ENCODE results near the gene MPLKIP. TPM values are rescaled to one million over a fixed set of nuclear protein-coding genes. Genes with fewer than 3 reads are reported as not detected.
"Not testable (repeated sequence)": the region's sequence is repeated elsewhere in the genome, so short reads cannot be mapped to it uniquely, and the experiment has no call there.

MPLKIP gene
- total and polyA plus RNA-seq, 4 donors = 20.5 to 45.0 (median 31.7) TPM

GRCh38 chr7:40177071-40177470 is 42.6 kb upstream of the MPLKIP start (continued):
- TF ChIP-seq REST (IDR thresholded peaks at IDR 0.05) (no peak), EGR1 (IDR thresholded peaks at IDR 0.05; ENCODE audit: low read depth in 2 of 2) (no peak)

GRCh38 chr7:40175725-40176510 is 41.5 kb upstream of the MPLKIP start:
- DNase-seq (ENCODE audit: low spot score) = no peak
- Histone ChIP-seq H3K9me3 (ENCODE audit: control insufficient read depth in 4 of 4, low read length in 3 of 4) (no peaks in the 10 kb centered on the region), H3K4me1 (ENCODE audit: control insufficient read depth in 4 of 4, insufficient read depth in 4 of 4, low read length in 3 of 4) (peaks cover 0 to 5% (median 3%) of the 10 kb centered on the region in 4 donors), H3K27ac (ENCODE audit: low read depth in 1 of 2, low read length in 2 of 2) (no peak overlapping the region), H3K36me3 (ENCODE audit: control insufficient read depth in 4 of 4, insufficient read depth in 3 of 4, low read depth in 1 of 4, low read length in 3 of 4) (no peaks in the 10 kb centered on the region), H3K4me3 (ENCODE audit: low read depth in 1 of 3, low read length in 3 of 3) (no peak overlapping the region), H3K9ac (ENCODE audit: low read depth in 1 of 2, low read length in 2 of 2) (no peak overlapping the region), H3K27me3 (ENCODE audit: control insufficient read depth in 4 of 4, insufficient read depth in 4 of 4, low read length in 3 of 4) (no peaks in the 10 kb centered on the region)
- 53% methylated on average over 9 of the region's 9 CpGs for WGBS
- TF ChIP-seq JUND (IDR thresholded peaks at IDR 0.05) = peak in 1 of 2 donors; percentile 38
- no peak for TF ChIP-seq RAD21 (IDR thresholded peaks at IDR 0.05)
- TF ChIP-seq YY1 (IDR thresholded peaks at IDR 0.05) = peak; percentile 25
- TF ChIP-seq MAX (IDR thresholded peaks at IDR 0.05) = peak; percentile 21
- TF ChIP-seq RXRA (IDR thresholded peaks at IDR 0.05) = peak; percentile 51 to 79

- not testable (repeated sequence) for H3K4me1 ChIP-seq (ENCODE audit: control insufficient read depth in 4 of 4, insufficient read depth in 4 of 4, low read length in 3 of 4); H3K36me3 ChIP-seq (ENCODE audit: control insufficient read depth in 4 of 4, insufficient read depth in 3 of 4, low read depth in 1 of 4, low read length in 3 of 4); DNase-seq (ENCODE audit: low spot score); H3K4me3 ChIP-seq (ENCODE audit: low read depth in 1 of 3, low read length in 3 of 3); H3K27ac ChIP-seq (ENCODE audit: low read depth in 1 of 2, low read length in 2 of 2); H3K27me3 ChIP-seq (ENCODE audit: control insufficient read depth in 4 of 4, insufficient read depth in 4 of 4, low read length in 3 of 4); H3K9me3 ChIP-seq (ENCODE audit: control insufficient read depth in 4 of 4, low read length in 3 of 4); H3K9ac ChIP-seq (ENCODE audit: low read depth in 1 of 2, low read length in 2 of 2)
- 94% methylated on average over 6 of the region's 6 CpGs for WGBS
Measured at GRCh38 chr7:40175256-40175655, 40.8 kb upstream of the MPLKIP start.

GRCh38 chr7:40173121-40173520 is 38.7 kb upstream of the MPLKIP start:
- not testable (repeated sequence) for H3K9me3 ChIP-seq (ENCODE audit: control insufficient read depth in 4 of 4, low read length in 3 of 4); H3K9ac ChIP-seq (ENCODE audit: low read depth in 1 of 2, low read length in 2 of 2); H3K4me3 ChIP-seq (ENCODE audit: low read depth in 1 of 3, low read length in 3 of 3); H3K36me3 ChIP-seq (ENCODE audit: control insufficient read depth in 4 of 4, insufficient read depth in 3 of 4, low read depth in 1 of 4, low read length in 3 of 4); H3K27ac ChIP-seq (ENCODE audit: low read depth in 1 of 2, low read length in 2 of 2); H3K27me3 ChIP-seq (ENCODE audit: control insufficient read depth in 4 of 4, insufficient read depth in 4 of 4, low read length in 3 of 4); DNase-seq (ENCODE audit: low spot score); H3K4me1 ChIP-seq (ENCODE audit: control insufficient read depth in 4 of 4, insufficient read depth in 4 of 4, low read length in 3 of 4)
- 96% methylated on average over 13 of the region's 13 CpGs for WGBS

GRCh38 chr7:40168266-40168665 is 33.8 kb upstream of the MPLKIP start:
- not testable (repeated sequence) for H3K9ac ChIP-seq (ENCODE audit: low read depth in 1 of 2, low read length in 2 of 2); H3K27me3 ChIP-seq (ENCODE audit: control insufficient read depth in 4 of 4, insufficient read depth in 4 of 4, low read length in 3 of 4); H3K27ac ChIP-seq (ENCODE audit: low read depth in 1 of 2, low read length in 2 of 2); H3K4me1 ChIP-seq (ENCODE audit: control insufficient read depth in 4 of 4, insufficient read depth in 4 of 4, low read length in 3 of 4); H3K4me3 ChIP-seq (ENCODE audit: low read depth in 1 of 3, low read length in 3 of 3); DNase-seq (ENCODE audit: low spot score); H3K36me3 ChIP-seq (ENCODE audit: control insufficient read depth in 4 of 4, insufficient read depth in 3 of 4, low read depth in 1 of 4, low read length in 3 of 4); H3K9me3 ChIP-seq (ENCODE audit: control insufficient read depth in 4 of 4, low read length in 3 of 4)
- 96% methylated on average over 3 of the region's 3 CpGs for WGBS
